Measurements from ENCODE around the gene ARMC10.
"Not testable (repeated sequence)": the region's sequence is repeated elsewhere in the genome, so short reads cannot be mapped to it uniquely, and the experiment has no call there.

ARMC10 gene

GRCh38 chr7:103124429-103124979 lies 49.6 kb downstream of the ARMC10 start:
- DNase-seq (ENCODE audit: low read depth) = no peak

DNA sequence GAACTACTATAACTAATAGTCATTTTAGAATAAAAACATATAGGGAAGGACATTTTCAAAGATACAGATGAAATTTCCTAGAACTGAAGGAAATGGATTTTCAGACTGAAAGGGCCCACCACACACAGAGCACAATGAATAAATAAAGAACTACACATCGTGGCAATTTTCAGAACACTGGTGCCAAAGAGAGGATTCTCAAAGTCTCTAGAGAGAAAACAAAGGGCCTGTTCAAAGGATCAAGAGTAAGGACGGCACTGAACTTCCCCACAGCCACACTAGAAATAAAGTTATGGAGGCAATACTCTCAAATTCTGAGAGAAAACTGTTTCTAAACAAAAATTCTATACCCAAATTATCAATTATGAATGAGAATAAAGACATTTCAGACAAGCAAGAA lies 52.1 kb downstream of the ARMC10 start:
- no peak for DNase-seq (ENCODE audit: low read depth)

- peak; percentile 42 for DNase-seq (ENCODE audit: low read depth)
Measured at GRCh38 chr7:103129702-103130549, 55.0 kb downstream of the ARMC10 start.

- no peak for DNase-seq (ENCODE audit: low read depth)
Measured at GRCh38 chr7:103130901-103131624, 56.1 kb downstream of the ARMC10 start.

DNA sequence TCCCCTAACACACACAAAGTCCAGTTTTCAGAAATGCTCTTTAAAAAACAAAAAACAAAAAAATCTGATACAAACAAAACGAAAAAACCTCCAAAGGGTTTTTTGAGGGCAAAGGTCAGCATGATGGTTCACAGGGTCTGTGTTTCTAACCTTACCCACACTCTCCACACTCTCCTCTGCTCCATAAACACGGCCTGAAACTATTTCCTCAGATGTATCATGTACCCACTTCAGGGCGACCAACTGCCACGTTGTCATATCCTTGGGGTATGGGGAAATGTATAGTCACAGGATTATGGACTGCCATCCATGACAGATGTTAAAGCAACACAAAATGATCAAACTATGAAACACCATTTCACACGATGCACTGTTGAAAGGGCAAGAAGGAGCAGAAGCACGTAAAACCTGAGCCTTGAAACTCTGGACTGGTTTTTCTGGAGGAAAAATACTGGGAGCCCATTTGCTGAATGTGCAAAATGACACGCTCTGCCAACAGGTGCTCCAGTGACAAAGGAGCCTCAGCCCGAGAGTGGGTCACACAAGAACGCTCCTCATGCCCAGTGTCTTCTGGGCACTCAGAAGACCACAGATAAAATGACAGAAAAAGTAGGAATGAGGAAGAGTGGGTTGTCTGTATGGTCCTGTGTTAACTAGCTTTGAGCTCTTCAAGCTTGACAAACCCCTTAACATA lies 58.2 kb downstream of the ARMC10 start:
- no peak for DNase-seq (ENCODE audit: low read depth)

GRCh38 chr7:103134836-103135554 lies 60.1 kb downstream of the ARMC10 start:
- DNase-seq (ENCODE audit: low read depth) = peak; percentile 94

DNA sequence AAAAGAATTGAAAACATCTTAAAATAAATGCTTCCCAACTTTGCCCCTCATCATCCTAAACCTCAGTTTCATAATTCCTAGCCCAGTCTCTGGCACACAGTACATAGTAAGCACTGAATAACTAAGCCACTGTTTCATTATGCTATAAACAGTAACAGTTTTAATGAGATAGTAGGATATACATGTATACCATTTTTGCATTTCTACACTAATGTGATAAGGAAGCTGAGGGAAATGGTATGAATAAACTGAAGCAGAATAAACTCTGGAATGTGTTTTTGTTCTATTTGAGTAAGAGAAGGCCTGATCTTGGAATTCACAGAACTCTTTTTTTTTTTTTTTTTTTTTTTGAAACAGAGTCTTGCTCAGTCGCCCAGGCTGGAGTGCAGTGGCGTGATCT lies 65.1 kb downstream of the ARMC10 start:
- peak; percentile 28 for DNase-seq (ENCODE audit: low read depth)

GRCh38 chr7:103140685-103141084 lies 65.7 kb downstream of the ARMC10 start:
- no peak for DNase-seq (ENCODE audit: low read depth)

DNA sequence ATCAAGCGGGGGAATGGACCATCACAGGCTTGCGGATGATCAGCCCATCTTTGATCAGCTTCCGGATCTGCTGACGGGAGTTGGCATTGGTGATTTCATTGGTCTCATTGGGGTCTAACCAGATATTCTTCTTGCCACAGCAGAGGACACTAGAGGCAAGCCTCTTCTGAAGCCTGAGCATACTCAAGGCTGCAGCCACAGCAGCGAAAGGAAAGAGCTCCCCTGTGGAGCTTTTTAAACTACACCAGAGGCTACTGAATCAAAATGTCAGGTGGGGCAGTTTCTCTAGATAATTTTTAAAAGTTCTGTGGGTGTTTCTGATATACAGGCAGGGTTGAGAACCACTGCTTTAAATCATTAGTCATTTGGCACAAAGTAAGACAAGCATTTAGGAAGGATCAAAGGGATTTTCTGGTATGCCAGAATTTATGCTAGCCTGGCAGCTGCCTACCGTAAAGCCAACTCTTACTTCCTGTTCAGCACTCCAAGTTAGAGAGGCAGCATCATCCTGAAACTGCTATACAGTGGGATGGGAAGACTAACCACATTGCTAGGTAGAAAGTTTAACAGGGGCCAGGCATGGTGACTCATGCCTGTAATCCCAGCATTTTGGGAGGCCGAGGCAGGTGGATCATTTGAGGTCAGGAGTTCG lies 66.9 kb downstream of the ARMC10 start:
- peak; percentile 70 for DNase-seq (ENCODE audit: low read depth)

GRCh38 chr7:103142494-103142893 lies 67.6 kb downstream of the ARMC10 start:
- no peak for DNase-seq (ENCODE audit: low read depth)

DNA sequence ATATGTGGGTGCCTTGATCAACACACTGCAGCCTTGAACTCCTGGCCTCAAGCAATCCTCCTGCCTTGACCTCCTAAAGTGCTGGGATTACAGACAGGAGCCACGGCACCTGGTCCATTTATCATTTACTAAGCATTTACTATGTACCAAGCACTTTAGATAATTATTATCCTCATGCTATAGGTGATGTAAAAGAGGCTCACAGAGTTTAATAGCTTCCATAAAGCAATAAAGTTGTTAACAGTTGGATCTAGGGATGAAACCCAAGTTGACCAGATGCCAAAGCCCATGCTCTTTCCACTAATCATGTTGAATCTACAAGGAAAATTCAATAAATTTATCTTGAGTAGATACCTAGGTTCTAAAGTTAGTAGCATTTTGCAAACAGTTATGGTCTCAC lies 68.9 kb downstream of the ARMC10 start:
- DNase-seq (ENCODE audit: low read depth) = no peak

- not testable (repeated sequence) for DNase-seq (ENCODE audit: low read depth)
Measured at GRCh38 chr7:103144754-103145153, 69.8 kb downstream of the ARMC10 start.

DNA sequence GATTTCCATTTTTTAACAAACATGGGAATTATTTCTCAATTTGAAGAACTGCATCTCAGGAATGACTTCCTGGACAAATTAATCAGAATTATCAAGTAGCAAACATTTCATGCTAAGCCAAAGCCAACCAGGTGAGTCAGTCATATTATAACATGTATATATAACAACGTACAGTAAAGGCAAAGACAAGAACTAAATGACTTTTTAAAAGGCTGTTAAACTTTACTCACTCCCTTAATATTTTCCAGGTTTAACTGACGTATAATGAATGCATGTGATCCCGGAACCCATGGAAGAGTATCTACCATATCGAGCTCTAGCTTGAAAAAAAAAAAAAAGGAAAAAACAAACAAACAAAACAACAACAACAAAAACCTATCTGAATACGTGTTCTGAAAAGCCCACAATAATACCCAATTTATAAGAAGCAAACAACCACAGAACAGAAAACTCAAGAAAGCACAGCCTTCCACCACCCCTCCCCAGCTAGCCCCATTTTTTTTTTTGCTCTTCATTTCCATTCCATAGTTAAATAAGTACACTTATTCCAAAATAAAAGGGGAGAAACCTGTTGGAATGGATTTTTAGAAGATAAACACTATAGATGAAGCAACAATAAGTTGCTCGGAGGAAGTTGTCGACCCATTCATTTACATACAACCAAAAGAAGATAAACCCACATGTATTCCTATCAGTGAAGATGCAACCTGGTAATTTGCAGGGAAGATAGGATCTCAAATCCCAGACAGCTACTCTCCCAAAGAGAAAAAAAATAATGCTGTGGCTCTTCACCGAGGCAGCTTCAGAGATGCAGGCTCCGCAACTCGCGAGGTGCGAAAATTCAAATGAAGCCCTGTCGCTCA lies 73.4 kb downstream of the ARMC10 start:
- peak; percentile 19 for DNase-seq (ENCODE audit: low read depth)
